GM12874 (cell line): ENCODE data around the gene KSR2.

Experiments
- CTCF ChIP-seq: IDR thresholded peaks from 2 replicates; pipeline ENCODE4 v1.5.1; 2011; ENCODE audit warnings: low read depth, mild to moderate bottlenecking, control low read depth, low read length, moderate library complexity; ENCODE audit not compliant: insufficient read depth

The KSR2 gene

GRCh38 chr12:117538032-117538690 is 430.6 kb downstream of the KSR2 start:
- TF ChIP-seq CTCF, result no peak

GRCh38 chr12:117533687-117534086 is 435.1 kb downstream of the KSR2 start:
- TF ChIP-seq CTCF, result no peak

DNA sequence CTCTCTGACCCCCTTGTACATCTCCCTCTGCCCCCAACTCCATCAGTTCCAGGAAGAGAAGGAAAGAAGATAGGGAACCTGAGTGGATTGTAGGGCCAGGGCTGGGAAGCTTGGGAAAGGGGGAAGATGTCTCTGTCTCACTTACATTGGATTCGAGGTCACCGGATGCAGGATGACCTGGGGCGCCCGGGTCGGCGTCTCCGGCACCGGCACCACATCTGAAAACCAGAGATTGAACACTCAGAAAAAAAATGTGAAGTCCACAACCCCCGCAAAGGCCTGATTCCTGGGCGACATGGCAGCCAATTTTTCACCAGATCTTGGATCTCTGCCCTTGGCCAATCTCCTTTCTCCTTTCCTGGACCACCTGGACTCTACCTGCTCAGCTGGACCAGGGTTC is 438.0 kb downstream of the KSR2 start:
- TF ChIP-seq CTCF, result no peak

DNA sequence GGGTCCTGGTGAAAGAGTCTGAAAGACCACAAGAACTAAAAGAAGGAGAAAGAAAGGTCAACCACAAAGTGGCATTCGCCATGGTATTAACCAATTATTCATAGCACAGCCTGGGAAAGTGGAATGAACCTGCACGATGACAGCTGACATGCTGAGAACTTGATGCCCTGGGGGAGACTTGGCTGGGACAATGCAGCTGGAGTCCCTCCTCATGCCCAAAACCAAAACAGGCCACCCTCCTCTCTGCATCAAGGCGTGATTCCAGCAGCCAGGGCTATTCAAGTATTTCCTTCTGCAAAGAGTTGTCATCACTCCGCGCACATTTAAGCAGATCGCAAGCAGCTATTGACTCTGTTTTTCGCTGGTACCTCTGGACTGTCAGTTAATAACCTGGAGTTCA is 440.3 kb downstream of the KSR2 start:
- TF ChIP-seq CTCF, result no peak

GRCh38 chr12:117527479-117527855 is 441.3 kb downstream of the KSR2 start:
- TF ChIP-seq CTCF, result no peak

- TF ChIP-seq CTCF, result no peak
These were observed 441.9 kb downstream of the KSR2 start for GRCh38 chr12:117526757-117527478.

- TF ChIP-seq CTCF, result no peak
These were observed 443.0 kb downstream of the KSR2 start for GRCh38 chr12:117525766-117526165.
